Left ventricle myocardium inferior (tissue), 1 donor: Measurements from ENCODE around the gene SPECC1. TPM values are rescaled to one million over a fixed set of nuclear protein-coding genes. Genes with fewer than 3 reads are reported as not detected.
A peak's percentile ranks its signal among the peaks of the same experiment; 100 is the strongest.

Source experiments
- DNase-seq: peaks from one replicate; pipeline ENCODE4 v3.0.0-alpha.2; 2020
- H3K27ac ChIP-seq: fragments of 200-600 bp; replicated peaks from 2 replicates; pipeline ENCODE4 v1.8.0; 2021
- H3K27me3 ChIP-seq: fragments of 200-600 bp; 2 replicates; pipeline ENCODE4 v1.8.0; 2021; ENCODE audit warnings: low read depth
- H3K36me3 ChIP-seq: fragments of 200-600 bp; 2 replicates; pipeline ENCODE4 v1.8.0; 2021
- H3K4me1 ChIP-seq: fragments of 200-600 bp; 2 replicates; pipeline ENCODE4 v1.8.0; 2021
- H3K4me3 ChIP-seq: fragments of 200-600 bp; 2 replicates; pipeline ENCODE4 v1.8.0; 2021; ENCODE audit warnings: mild to moderate bottlenecking, moderate library complexity
- H3K9me3 ChIP-seq: fragments of 200-600 bp; replicated peaks from 2 replicates; pipeline ENCODE4 v1.8.0; 2021
- CTCF ChIP-seq: fragments of 200-600 bp; IDR thresholded peaks from 2 replicates; pipeline ENCODE4 v1.8.0; 2021; ENCODE audit warnings: antibody characterized with exemption, mild to moderate bottlenecking, borderline replicate concordance
- intact Hi-C: fragments of 100-400 bp; cut with micrococcal nuclease; formaldehyde crosslinking; loops from one replicate; pipeline ENCODE4 v1.11.0; 2022
- total RNA-seq: library from RNA; stranded (reverse); fragmentation: NEBNext Ultra II Directional; extraction: Animal tissue kit (Norgen Biotek cat#: 25700); gene quantifications from one replicate; pipeline ENCODE4 v1.2.1, GENCODE V29; 2021
- donor health status: DM: no; HTN: yes; CAD: no; lungs with severe emphysema.

Gene SPECC1
- total RNA-seq, 1 donor from 2014 or later: 10.6 TPM

- Histone ChIP-seq H3K9me3 (no peaks in the 10 kb centered on the region), H3K27ac (no peak overlapping the region), H3K4me1 (peaks cover 28% of the 10 kb centered on the region), H3K36me3 (no peaks in the 10 kb centered on the region), H3K27me3 (no peaks in the 10 kb centered on the region), H3K4me3 (no peak overlapping the region)
- TF ChIP-seq CTCF: no peak
- intact Hi-C loops: no loop called here
- DNase-seq: no peak
These were observed 109.1 kb downstream of the SPECC1 start for GRCh38 chr17:20118280-20118679.

DNA sequence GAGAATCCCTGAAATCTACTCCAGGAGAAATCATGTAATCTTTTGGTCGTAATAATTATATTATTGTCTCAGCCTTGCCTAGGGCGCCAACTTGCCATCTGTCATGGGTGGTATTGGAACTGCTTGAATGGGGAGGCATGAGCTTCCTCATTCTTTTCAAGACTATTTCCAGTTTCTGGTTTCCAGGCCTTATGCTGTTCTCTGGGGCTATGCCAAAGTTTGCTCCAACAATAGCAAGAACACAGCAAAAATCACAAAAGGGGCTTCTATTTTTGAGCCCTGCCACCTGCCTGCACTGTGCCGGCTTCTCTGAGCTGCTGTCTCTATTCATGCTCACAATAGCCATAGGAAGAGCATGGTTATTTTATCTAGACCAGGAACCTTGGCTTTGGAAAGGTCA is 111.7 kb downstream of the SPECC1 start:
- no peak for DNase-seq
- H3K27ac ChIP-seq: no peak overlapping the region
- intact Hi-C loops: loop anchor here (5.0 kb wide), 1 partner anchor 106 kb away; no protein-coding TSS in a partner anchor

DNA sequence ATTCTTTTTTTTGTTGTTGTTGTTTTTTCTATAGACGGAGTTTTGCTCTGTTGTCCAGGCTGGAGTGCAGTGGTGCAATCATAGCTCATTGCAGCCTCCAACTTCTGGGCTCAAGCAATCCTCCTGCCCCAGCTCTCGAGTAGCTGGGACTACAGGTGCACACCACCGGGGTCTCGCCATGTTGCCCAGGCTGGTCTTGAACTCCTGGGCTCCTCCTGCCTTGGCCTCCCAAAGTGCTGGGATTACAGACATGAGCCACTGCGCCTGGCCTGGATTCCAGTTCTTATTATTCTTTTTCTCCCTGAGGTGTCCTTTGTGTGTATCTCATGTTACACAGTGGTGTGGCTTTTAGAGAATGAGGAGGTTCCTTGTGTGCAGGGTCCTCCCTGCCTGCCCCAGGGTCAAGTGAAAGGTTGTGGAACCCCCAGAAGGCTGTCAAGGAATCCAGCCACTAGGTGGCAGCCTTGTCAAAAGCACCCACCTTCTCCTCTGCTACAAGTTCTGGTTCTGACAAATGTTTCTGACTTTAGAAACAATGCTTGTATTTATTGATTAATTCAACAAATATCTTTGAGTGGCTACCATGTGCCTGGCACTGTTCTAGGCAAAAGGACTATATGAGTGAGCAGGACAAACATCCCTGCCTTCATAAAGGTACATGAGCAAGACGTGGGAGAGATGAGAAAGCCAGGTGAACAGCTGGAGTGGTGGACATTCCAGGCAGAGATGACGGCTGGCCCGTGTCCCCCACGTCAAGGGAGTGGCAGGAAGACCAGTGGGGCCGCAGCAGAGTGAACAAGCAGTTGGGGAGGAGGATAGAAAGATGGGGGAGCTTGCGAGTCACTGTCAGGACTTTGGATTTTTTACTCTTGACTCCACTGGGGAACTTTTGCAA is 112.4 kb downstream of the SPECC1 start:
- no peaks in the 10 kb centered on the region for H3K9me3 ChIP-seq
- DNase-seq: peak; percentile 46
- no peak overlapping the region for H3K4me3 ChIP-seq
- peaks cover 36% of the 10 kb centered on the region for H3K4me1 ChIP-seq
- no peaks in the 10 kb centered on the region for H3K27me3 ChIP-seq
- intact Hi-C loops: loop anchor here (5.0 kb wide), 1 partner anchor 106 kb away; no protein-coding TSS in a partner anchor
- peak overlapping the region; percentile 25 for H3K27ac ChIP-seq
- peak; percentile 91 for TF ChIP-seq CTCF
- H3K36me3 ChIP-seq: no peaks in the 10 kb centered on the region

More for the DNA sequence above, 111.7 kb downstream of the SPECC1 start:
- no peak overlapping the region for H3K4me3 ChIP-seq
- H3K4me1 ChIP-seq: peaks cover 35% of the 10 kb centered on the region
- H3K36me3 ChIP-seq: no peaks in the 10 kb centered on the region
- H3K9me3 ChIP-seq: no peaks in the 10 kb centered on the region
- TF ChIP-seq CTCF: no peak
- H3K27me3 ChIP-seq: no peaks in the 10 kb centered on the region

- Histone ChIP-seq H3K4me1 (peaks cover 36% of the 10 kb centered on the region), H3K4me3 (peak overlapping the region; percentile 15), H3K9me3 (no peaks in the 10 kb centered on the region), H3K36me3 (no peaks in the 10 kb centered on the region), H3K27me3 (no peaks in the 10 kb centered on the region), H3K27ac (peak overlapping the region; percentile 25)
- no peak for DNase-seq
- TF ChIP-seq CTCF: no peak
- intact Hi-C loops: loop anchor here (5.0 kb wide), 1 partner anchor 105 kb away; no protein-coding TSS in a partner anchor
These were observed 113.2 kb downstream of the SPECC1 start for GRCh38 chr17:20122254-20122879.

DNA sequence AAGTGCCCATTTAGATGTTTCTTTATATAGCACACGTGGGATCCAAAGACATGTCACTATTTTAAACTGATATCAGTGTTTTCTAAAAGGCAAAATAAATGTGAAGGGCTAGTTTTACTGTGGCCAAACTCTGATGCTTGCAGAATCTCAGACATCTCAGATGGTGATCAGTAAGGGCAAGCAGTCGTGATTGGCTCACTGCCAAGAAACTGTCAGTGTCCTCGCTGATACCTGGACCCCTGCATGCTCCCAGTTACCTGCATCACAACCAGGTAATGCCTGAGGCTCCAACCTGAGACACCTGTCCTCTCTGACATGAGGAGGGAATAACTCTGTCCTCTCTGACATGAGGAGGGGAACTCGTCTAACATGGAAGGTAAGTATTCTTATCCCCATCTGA is 114.0 kb downstream of the SPECC1 start:
- no peak for TF ChIP-seq CTCF
- intact Hi-C loops: loop anchor here (5.0 kb wide), 1 partner anchor 104 kb away; no protein-coding TSS in a partner anchor
- no peak for DNase-seq
- H3K27me3 ChIP-seq: no peaks in the 10 kb centered on the region
- H3K9me3 ChIP-seq: no peaks in the 10 kb centered on the region
- H3K4me3 ChIP-seq: no peak overlapping the region
- H3K4me1 ChIP-seq: peaks cover 45% of the 10 kb centered on the region
- no peaks in the 10 kb centered on the region for H3K36me3 ChIP-seq
- H3K27ac ChIP-seq: no peak overlapping the region
